ENCODE results near the gene FPGS.
"Not testable (repeated sequence)": the region's sequence is repeated elsewhere in the genome, so short reads cannot be mapped to it uniquely, and the experiment has no call there.

DNA sequence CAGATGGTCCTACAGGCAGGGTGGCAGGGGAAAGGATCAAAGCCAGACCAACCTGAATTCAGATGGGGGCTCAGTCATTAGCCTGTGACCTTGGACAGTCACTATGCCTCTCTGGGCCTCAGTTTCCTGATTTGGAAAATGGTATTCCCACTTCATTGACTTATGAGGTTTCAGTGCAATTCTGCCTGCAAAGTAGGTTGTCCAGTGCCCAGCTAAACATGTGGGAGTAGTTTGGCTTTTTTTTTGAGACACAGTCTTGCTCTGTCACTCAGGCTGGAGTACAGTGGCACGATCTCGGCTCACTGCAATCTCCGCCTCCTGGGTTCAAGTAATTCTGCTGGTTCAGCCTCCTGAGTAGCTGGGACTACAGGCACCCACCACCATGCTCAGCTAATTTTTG is 33.9 kb downstream of the FPGS start:
- TF ChIP-seq, protein P1, sequence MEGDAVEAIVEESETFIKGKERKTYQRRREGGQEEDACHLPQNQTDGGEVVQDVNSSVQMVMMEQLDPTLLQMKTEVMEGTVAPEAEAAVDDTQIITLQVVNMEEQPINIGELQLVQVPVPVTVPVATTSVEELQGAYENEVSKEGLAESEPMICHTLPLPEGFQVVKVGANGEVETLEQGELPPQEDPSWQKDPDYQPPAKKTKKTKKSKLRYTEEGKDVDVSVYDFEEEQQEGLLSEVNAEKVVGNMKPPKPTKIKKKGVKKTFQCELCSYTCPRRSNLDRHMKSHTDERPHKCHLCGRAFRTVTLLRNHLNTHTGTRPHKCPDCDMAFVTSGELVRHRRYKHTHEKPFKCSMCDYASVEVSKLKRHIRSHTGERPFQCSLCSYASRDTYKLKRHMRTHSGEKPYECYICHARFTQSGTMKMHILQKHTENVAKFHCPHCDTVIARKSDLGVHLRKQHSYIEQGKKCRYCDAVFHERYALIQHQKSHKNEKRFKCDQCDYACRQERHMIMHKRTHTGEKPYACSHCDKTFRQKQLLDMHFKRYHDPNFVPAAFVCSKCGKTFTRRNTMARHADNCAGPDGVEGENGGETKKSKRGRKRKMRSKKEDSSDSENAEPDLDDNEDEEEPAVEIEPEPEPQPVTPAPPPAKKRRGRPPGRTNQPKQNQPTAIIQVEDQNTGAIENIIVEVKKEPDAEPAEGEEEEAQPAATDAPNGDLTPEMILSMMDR (IDR thresholded peaks at IDR 0.05; ENCODE audit: borderline replicate concordance, extremely low read depth, low read length, poor library complexity, severe bottlenecking) = not testable (repeated sequence)
- TF ChIP-seq EZH2 (IDR thresholded peaks at IDR 0.05; ENCODE audit: borderline replicate concordance, low read depth, low read length, severe bottlenecking) = not testable (repeated sequence)

Data from DND-41 (cell line).